CD14-positive monocyte (primary cell): ENCODE data around the gene SELENBP1. TPM values are rescaled to one million over a fixed set of nuclear protein-coding genes. Genes with fewer than 3 reads are reported as not detected.
A peak's percentile ranks its signal among the peaks of the same experiment; 100 is the strongest.

Experiments used
- DNase-seq, 3 donors: peaks; one replicate each; pipeline ENCODE4 v3.0.0-alpha.2; 2011 to 2022
- H2AFZ ChIP-seq: 2 replicates; pipeline ENCODE4 v1.6.0; 2012; ENCODE audit warnings: mild to moderate bottlenecking, low read depth, low read length, inconsistent platforms; ENCODE audit not compliant: insufficient read depth, poor library complexity, severe bottlenecking
- H3K27ac ChIP-seq, 2 donors: 1 replicate in 1 of 2; 2 replicates in 1 of 2; pipeline ENCODE4 v1.5.1; 2012 to 2013; ENCODE audit warnings: low read length in 2 of 2, control low read depth in 1 of 2, inconsistent platforms in 1 of 2, low read depth in 1 of 2, mild to moderate bottlenecking in 1 of 2
- H3K27me3 ChIP-seq, 2 donors: one replicate each; pipeline versions ENCODE4 v1.6.0 to v1.6.1; 2011 to 2013; ENCODE audit warnings: low read length in 2 of 2; ENCODE audit not compliant: control insufficient read depth in 2 of 2, insufficient read depth in 2 of 2
- H3K36me3 ChIP-seq, 2 donors: replicated peaks in 1 of 2; 1 replicate in 1 of 2; 2 replicates in 1 of 2; pipeline versions ENCODE4 v1.5.1 to v1.6.1; 2012 to 2013; ENCODE audit warnings: low read length in 2 of 2, control low read depth in 1 of 2, inconsistent platforms in 1 of 2, mild to moderate bottlenecking in 1 of 2; ENCODE audit not compliant: insufficient read depth in 2 of 2, control insufficient read depth in 1 of 2
- H3K4me1 ChIP-seq, 2 donors: 1 replicate in 1 of 2; 2 replicates in 1 of 2; pipeline versions ENCODE4 v1.5.1 to v1.6.1; 2012 to 2013; ENCODE audit warnings: low read length in 2 of 2, control low read depth in 1 of 2, inconsistent platforms in 1 of 2, mild to moderate bottlenecking in 1 of 2, moderate library complexity in 1 of 2; ENCODE audit not compliant: insufficient read depth in 2 of 2, control insufficient read depth in 1 of 2
- H3K4me2 ChIP-seq: replicated peaks from 2 replicates; pipeline ENCODE3; 2012; ENCODE audit warnings: low read length, moderate library complexity, mild to moderate bottlenecking; ENCODE audit not compliant: poor library complexity, severe bottlenecking; ENCODE audit errors: extremely low read depth
- H3K4me3 ChIP-seq, 3 experiments: fragments of 200-600 bp in 1 of 3; sonication (generic) in 1 of 3; replicated peaks in 1 of 3; 1 replicate in 2 of 3; 2 replicates in 1 of 3; pipeline ENCODE4 v1.5.1; 2011 to 2013; ENCODE audit warnings: low read length in 3 of 3, mild to moderate bottlenecking in 3 of 3, control low read depth in 2 of 3, low read depth in 2 of 3, inconsistent platforms in 1 of 3, moderate library complexity in 1 of 3
- H3K79me2 ChIP-seq: 2 replicates; pipeline ENCODE4 v1.6.0; 2012; ENCODE audit warnings: mild to moderate bottlenecking, control low read depth, inconsistent platforms, low read length, moderate library complexity; ENCODE audit not compliant: insufficient read depth
- H3K9ac ChIP-seq: 2 replicates; pipeline ENCODE4 v1.6.0; 2017; ENCODE audit warnings: low read length, mild to moderate bottlenecking; ENCODE audit not compliant: insufficient read depth, poor library complexity, severe bottlenecking
- H3K9me3 ChIP-seq, 2 donors: replicated peaks in 1 of 2; 1 replicate in 1 of 2; 2 replicates in 1 of 2; pipeline versions ENCODE4 v1.5.1 to v1.6.1; 2012 to 2013; ENCODE audit warnings: low read length in 2 of 2, control low read depth in 1 of 2; ENCODE audit not compliant: control insufficient read depth in 1 of 2, insufficient read depth in 1 of 2
- H4K20me1 ChIP-seq: 2 replicates; pipeline ENCODE4 v1.6.0; 2012; ENCODE audit warnings: mild to moderate bottlenecking, low read length, control low read depth, moderate library complexity; ENCODE audit not compliant: insufficient read depth
- H3K27ac Mint-ChIP-seq, 7 donors: one replicate each; pipeline ENCODE4 v1.8.0; 2020; ENCODE audit warnings: mild to moderate bottlenecking in 7 of 7, mixed read lengths in 7 of 7, moderate library complexity in 6 of 7, inconsistent platforms in 2 of 7
- H3K27me3 Mint-ChIP-seq, 3 donors: one replicate each; pipeline ENCODE4 v1.8.0; 2021 to 2022; ENCODE audit warnings: low read depth in 3 of 3, mild to moderate bottlenecking in 3 of 3, mixed read lengths in 3 of 3, moderate library complexity in 3 of 3, inconsistent platforms in 1 of 3
- H3K36me3 Mint-ChIP-seq, 2 donors: one replicate each; pipeline ENCODE4 v1.8.0; 2020; ENCODE audit warnings: mixed read lengths in 2 of 2, inconsistent platforms in 1 of 2, mild to moderate bottlenecking in 1 of 2
- H3K4me1 Mint-ChIP-seq: one replicate; pipeline ENCODE4 v1.8.0; 2020; ENCODE audit warnings: mild to moderate bottlenecking, mixed read lengths
- H3K4me3 Mint-ChIP-seq, 2 donors: one replicate each; pipeline ENCODE4 v1.8.0; 2020; ENCODE audit warnings: mild to moderate bottlenecking in 2 of 2, mixed read lengths in 2 of 2, moderate library complexity in 1 of 2
- H3K9me3 Mint-ChIP-seq, 7 donors: one replicate each; pipeline ENCODE4 v1.8.0; 2020 to 2022; ENCODE audit warnings: mixed read lengths in 7 of 7, mild to moderate bottlenecking in 6 of 7, moderate library complexity in 6 of 7, inconsistent platforms in 2 of 7
- CTCF ChIP-seq: fragments of 200-600 bp; IDR thresholded peaks from one replicate; pipeline ENCODE4 v1.8.0; 2022; ENCODE audit warnings: antibody characterized with exemption, mild to moderate bottlenecking
- WGBS: methylation state at CpG from one replicate; pipeline ENCODE4 v1.1.5; 2013; ENCODE audit warnings: missing lambda C conversion rate; ENCODE audit not compliant: insufficient coverage; 5-methylcytosine and 5-hydroxymethylcytosine counted together
- intact Hi-C, 2 donors: fragments of 100-400 bp; cut with micrococcal nuclease; formaldehyde crosslinking; loops; one replicate each; pipeline versions ENCODE4 v1.15.0 to v1.15.1; 2023
- polyA plus RNA-seq, 3 donors: library from polyadenylated mRNA; depleted of rRNA in 1 of 3; unstranded in 2 of 3; stranded (reverse) in 1 of 3; fragments of 300-500 nt in 2 of 3; fragments of >200 nt in 1 of 3; fragmentation: Illumina TruSeq in 2 of 3; gene quantifications; 1 replicate in 2 of 3; 2 replicates in 1 of 3; pipeline ENCODE4 v1.2.3, GENCODE V29; 2012 to 2021

SELENBP1 gene
- polyA plus RNA-seq, 3 donors, result 0.61 to 0.79 TPM; not detected in 1

GRCh38 chr1:151327223-151327902, 45.1 kb downstream of the SELENBP1 start, which contains the start of gene PI4KB:
Gene PI4KB (minus strand): TSS chr1:151327416. CDS start chr1:151316481, 10,935 bp downstream.
- peak within 1 kb of the TSS; percentile 96 for H2AFZ ChIP-seq
- peaks cover 36% of the 10 kb centered on the region for H3K4me1 Mint-ChIP-seq
- peak within 1 kb of the TSS; percentile 49 to 91 (median 80) for H3K4me3 ChIP-seq
- H3K27me3 ChIP-seq, result no peaks in the 10 kb centered on the region
- peaks cover 20 to 30% of the 10 kb centered on the region in 2 donors for H3K36me3 Mint-ChIP-seq
- H3K36me3 ChIP-seq, result peaks cover 15 to 26% of the 10 kb centered on the region in 2 donors
- H3K27ac Mint-ChIP-seq, result peak within 1 kb of the TSS; percentile 95 to 100 (median 97)
- H3K9ac ChIP-seq, result peak within 1 kb of the TSS; percentile 84
- no peak for TF ChIP-seq CTCF
- no peaks in the 10 kb centered on the region for H3K9me3 ChIP-seq
- H3K27me3 Mint-ChIP-seq, result peaks cover 1 to 3% (median 3%) of the 10 kb centered on the region in 3 donors
- WGBS, result 0% methylated on average over 25 of the region's 40 CpGs
- peak within 1 kb of the TSS; percentile 87 for H3K4me2 ChIP-seq
- peak; percentile 93 to 96 (median 96) for DNase-seq
- H3K27ac ChIP-seq, result peak within 1 kb of the TSS; percentile 72 to 86
- H3K79me2 ChIP-seq, result peaks cover 51% of the 10 kb centered on the region
- peak within 1 kb of the TSS; percentile 89 to 99 for H3K4me3 Mint-ChIP-seq
- H4K20me1 ChIP-seq, result peaks cover 22% of the 10 kb centered on the region
- H3K4me1 ChIP-seq, result peaks cover 30 to 35% of the 10 kb centered on the region in 2 donors
- intact Hi-C loops, result loop anchor here in 1 of 2 donors (2.0 kb wide), 1 partner anchor 17 kb away; no protein-coding TSS in a partner anchor
- peaks cover 0 to 2% (median 0%) of the 10 kb centered on the region in 7 donors for H3K9me3 Mint-ChIP-seq

- peak overlapping the region; percentile 49 to 91 (median 80) for H3K4me3 ChIP-seq
- whole genome bisulfite sequencing, result 4% methylated on average over 8 of the region's 12 CpGs
- H3K27me3 Mint-ChIP-seq, result peaks cover 1 to 3% (median 3%) of the 10 kb centered on the region in 3 donors
- H4K20me1 ChIP-seq, result peaks cover 29% of the 10 kb centered on the region
- H3K9me3 Mint-ChIP-seq, result peaks cover 0 to 2% (median 0%) of the 10 kb centered on the region in 7 donors
- H3K4me1 Mint-ChIP-seq, result peaks cover 36% of the 10 kb centered on the region
- H3K4me2 ChIP-seq, result peak overlapping the region; percentile 87
- H3K27ac Mint-ChIP-seq, result peak overlapping the region; percentile 95 to 100 (median 97)
- no peaks in the 10 kb centered on the region for H3K27me3 ChIP-seq
- H3K79me2 ChIP-seq, result peaks cover 58% of the 10 kb centered on the region
- peak overlapping the region; percentile 63 for H2AFZ ChIP-seq
- no peaks in the 10 kb centered on the region for H3K9me3 ChIP-seq
- H3K27ac ChIP-seq, result peak overlapping the region; percentile 72 to 86
- DNase-seq, result peak; percentile 73 to 83 (median 79)
- intact Hi-C loops, result loop anchor here in 1 of 2 donors (2.0 kb wide), 1 partner anchor 16 kb away; no protein-coding TSS in a partner anchor
- H3K36me3 Mint-ChIP-seq, result peaks cover 26 to 36% of the 10 kb centered on the region in 2 donors
- H3K9ac ChIP-seq, result peak overlapping the region; percentile 84
- H3K4me1 ChIP-seq, result peaks cover 30 to 35% of the 10 kb centered on the region in 2 donors
- H3K36me3 ChIP-seq, result peaks cover 21 to 32% of the 10 kb centered on the region in 2 donors
- H3K4me3 Mint-ChIP-seq, result peak overlapping the region; percentile 89 to 99
- no peak for TF ChIP-seq CTCF
Observed at GRCh38 chr1:151326619-151327222, 45.8 kb downstream of the SELENBP1 start.
